Head of caudate nucleus (tissue), 42 donors: ENCODE data around the gene PPP2R5B.

Source experiments
- DNase-seq, 42 donors: peaks; one replicate each; pipeline versions ENCODE4 v3.0.0 to v3.0.0-alpha.2; 2020 to 2021; ENCODE audit warnings: mixed read lengths in 7 of 42
- intact Hi-C: fragments of 100-400 bp; cut with DNase I; formaldehyde crosslinking; loops from one replicate; pipeline ENCODE4 v1.15.0; 2022

Gene PPP2R5B

DNA sequence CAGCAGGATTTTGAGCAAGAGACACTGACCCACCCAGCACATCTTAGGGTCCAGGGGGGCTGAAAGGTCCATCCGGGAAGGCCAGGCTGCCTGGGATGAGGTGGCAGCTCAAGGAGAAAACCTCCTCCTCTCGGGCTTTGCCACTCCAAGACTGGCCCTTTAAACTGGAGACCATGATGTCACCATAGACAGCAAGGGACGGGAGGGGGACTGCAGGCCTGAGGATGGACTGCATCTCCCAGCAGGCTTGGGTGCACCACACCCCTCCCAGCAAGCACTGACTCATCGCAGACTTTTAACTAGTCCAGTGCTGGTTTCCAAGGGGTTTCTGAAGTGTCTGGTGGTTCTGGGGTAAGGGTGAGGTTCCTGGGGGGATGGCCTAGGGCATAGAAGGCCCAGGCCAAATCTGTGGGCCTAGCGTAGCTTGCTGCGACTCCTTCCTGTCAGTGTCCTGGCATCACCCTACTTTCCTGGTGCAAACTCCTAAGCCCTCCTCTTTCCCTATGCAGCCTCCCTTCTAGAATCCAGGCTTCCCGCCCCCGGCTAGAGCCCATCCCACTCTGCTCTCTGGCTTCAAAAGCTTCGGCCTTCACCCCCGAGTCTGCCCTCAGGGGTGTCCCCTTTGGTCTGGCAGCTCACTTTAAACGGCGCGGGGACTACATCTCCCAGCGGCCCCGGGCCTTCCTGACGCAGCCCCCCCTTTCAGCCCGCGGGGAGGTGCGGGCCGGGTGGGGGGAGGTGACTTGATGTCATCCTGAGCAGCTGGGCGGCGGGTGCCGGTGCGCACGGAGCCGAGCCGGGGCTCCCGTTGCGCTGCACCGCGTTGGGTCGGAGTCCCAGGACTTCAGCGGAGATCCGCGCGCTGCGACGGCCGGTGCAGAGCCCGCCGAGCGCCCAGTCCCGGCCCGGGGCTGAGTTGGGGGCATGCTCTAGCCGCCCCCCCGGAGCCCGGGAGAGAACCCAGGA, at the start of gene PPP2R5B:
Gene PPP2R5B, plus strand, starts transcription at position 746 of the 966 bp plus-strand sequence. CDS start 1,046 bp downstream, outside the sequence.
- intact Hi-C loops, result loop anchor here (10.0 kb wide), 1 partner anchor 191 kb away; the partner anchor contains the start of genes TM7SF2 and ZNHIT2
- DNase-seq, result peak; percentile 92 to 99 (median 97)

DNA sequence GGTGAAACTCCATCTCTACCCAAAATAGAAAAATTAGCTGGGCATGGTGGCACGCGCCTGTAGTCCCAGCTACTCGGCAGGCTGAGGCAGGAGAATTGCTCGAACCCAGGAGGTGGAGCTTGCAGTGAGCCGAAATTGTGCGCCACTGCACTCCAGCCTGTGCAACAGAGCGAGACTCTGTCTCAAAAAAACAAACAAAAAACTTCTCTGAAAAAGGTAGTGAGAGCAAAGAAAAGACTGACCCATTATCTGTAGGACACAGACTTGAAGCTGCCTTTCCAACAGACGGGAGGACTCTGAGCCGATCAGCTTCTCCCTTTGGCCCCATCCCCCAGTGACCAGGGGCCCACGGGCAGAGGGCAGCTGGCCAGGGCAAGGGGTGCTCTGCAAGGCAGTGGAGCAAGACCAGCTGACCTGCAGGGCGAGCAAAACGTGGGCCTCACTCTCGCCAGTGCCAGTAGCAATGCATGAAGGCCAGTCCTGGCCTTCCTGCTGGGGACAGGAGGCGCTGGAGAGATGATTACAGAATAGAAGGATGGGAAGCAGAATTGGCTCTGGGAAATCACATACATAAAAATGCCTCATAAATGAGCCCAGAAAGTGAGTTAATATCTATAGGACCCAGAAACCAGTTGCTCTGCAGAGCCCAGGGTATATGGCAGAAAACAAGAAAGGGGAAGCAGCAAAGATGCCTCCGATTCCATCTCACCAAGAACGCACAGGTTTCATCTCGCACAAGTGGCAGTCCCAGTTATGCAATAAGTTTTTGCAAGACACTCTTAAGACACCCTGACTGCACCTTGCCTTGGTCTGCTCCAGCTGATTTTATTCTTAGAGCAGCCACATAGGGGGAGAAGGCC, 48.9 kb upstream of the PPP2R5B start:
- intact Hi-C loops, result no loop called here
- DNase-seq, result peak in 4 of 42 donors; percentile 27 to 37 (median 32)

DNA sequence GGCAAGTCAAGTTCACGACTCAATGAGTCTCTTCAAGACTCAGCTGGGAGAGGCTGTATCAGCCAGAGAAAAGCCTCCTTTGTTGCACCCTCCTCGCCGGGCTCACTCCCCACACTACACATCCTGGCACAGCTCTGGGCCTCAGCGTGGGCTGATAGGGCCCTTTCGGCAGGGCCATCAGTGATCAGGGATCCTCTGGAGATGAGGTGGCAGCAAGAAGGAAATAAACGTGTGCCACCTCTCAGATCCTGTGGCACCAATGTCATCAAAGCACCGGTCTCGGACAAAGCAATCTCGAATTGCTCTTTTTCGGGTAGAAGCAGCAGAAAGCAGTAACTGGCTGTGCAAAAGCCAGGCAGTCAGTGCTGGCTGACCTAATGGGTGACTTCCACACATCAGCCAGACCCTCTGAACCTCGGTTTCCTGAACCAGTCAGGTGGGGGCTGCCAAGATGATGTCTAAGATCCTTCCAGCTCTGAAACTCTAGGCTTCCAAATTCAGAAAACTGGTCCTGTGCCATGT, 48.2 kb upstream of the PPP2R5B start:
- intact Hi-C loops, result no loop called here
- peak in 31 of 42 donors; percentile 33 to 81 (median 55) for DNase-seq

DNA sequence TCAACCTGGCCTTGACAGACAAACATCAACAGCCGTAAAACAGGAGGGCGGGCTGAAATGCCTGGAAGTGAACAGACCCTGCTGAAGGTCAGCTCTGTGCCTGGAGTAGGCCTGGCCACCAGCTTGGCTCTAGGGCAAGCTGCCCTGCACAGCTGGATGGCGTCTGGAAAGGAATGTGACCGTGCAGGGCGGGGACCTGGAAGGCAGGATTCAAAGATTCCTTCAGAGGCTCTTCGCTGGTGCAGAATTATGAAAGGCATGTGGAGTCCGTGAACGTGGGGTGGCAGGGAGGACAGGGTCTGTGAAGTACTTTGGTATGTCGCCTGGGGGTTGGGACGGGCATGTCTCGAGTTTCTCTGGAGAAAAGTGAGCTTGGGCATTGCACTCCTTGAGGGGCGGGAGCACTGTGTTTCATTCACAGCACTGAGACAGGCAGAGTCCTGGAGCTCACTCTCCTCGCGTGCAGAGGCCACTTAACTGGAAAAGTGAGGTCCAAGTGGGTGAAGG, 47.6 kb upstream of the PPP2R5B start:
- intact Hi-C loops, result no loop called here
- peak in 5 of 42 donors; percentile 19 to 33 (median 29) for DNase-seq

DNA sequence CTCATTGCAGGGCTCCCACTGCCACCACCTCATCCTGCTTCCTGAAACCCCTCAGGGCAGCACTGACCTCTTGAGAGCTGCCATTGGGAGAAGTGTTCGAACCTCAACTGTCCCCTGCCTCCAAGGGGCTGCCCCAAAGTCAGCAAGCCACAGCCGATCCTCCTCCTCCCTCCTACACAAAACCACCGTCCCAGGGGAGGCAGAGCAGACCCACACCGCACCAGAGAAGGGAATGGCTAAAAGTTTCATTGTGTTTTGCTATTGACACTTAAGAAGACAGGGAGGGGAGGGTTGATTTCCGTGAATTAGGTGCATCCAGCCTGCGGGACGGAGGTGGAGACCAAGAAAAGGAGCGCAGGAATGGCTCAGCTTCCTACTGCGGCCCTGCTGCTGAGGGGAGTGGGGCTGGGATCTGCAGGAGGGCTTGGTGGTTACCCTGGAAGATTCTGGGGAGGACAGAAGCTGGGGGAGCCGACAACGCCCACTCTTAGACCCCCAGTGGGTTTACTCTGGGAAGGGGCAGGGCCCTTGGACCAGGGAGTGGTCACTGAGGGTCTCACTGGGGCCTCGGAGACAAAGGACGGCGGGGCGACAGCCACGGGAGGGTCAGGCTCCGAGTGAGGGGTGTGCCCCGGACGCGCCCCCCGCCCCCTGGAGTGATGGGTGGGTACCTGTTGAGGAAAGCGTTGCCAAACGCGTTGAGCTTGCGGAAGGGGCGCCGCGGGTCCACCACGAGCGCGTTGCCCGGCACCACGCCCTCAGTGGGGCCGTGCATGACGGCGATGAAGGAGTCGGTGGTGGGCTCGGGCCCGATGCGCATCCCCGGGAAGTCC, 46.9 kb upstream of the PPP2R5B start:
- intact Hi-C loops, result no loop called here
- DNase-seq, result no peak

DNA sequence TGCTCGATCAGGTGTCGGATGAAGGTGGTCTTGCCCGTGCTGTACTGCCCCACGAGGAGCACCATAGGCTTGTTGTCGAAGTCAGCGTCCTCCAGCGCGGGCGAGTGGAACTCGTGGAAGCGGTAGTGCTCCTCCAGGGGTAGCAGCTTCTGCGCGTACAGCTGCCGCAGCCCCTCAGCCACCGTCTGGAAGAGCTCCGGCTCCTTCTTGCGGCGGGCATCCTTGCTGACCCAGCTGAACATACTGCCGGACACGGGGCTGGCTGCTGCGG, 46.3 kb upstream of the PPP2R5B start:
- DNase-seq, result peak in 4 of 42 donors; percentile 39 to 56 (median 51)
- intact Hi-C loops, result no loop called here

DNA sequence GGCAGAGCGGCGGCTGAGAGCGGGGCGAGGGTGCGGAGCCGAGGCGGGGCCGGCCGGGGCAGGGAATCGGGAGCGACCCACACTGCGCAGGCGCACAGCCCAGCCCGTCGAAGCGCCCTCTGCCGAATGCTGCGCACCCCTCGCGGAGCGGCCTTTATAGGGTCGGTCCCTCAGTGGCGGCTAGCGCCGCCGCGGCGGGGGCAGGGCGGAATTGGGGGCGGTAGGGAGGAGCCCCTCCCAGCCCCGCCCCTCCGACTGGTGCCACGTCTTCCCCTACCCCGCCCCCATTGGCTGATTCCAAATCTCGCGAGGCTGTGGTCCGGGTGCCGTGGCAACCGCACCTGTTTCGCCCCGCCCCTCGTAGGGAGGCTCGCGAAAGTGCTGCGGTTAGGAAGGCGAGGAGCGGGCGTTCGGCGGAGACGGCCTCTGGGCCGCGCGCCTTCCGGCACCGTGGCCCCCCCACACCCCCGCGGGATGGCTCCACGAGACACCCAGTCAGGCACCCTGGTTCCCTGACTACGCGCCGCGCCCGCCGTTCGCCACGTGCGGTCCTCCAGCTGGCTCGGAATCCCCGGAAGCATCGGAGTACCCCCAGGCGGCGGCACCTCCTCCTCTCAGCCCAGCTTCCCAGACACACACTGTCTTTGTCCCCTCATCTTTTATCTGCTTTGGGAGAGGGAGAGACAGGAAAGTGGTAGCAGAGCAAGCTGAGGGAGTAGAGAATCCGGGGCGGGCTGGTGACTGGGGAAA, 45.8 kb upstream of the PPP2R5B start, which contains the start of gene EHD1:
Gene EHD1, minus strand, starts transcription at position 128 of the 750 bp plus-strand sequence. CDS start 157 bp downstream, outside the sequence.
- intact Hi-C loops, result no loop called here
- DNase-seq, result peak; percentile 96 to 100 (median 99)

DNA sequence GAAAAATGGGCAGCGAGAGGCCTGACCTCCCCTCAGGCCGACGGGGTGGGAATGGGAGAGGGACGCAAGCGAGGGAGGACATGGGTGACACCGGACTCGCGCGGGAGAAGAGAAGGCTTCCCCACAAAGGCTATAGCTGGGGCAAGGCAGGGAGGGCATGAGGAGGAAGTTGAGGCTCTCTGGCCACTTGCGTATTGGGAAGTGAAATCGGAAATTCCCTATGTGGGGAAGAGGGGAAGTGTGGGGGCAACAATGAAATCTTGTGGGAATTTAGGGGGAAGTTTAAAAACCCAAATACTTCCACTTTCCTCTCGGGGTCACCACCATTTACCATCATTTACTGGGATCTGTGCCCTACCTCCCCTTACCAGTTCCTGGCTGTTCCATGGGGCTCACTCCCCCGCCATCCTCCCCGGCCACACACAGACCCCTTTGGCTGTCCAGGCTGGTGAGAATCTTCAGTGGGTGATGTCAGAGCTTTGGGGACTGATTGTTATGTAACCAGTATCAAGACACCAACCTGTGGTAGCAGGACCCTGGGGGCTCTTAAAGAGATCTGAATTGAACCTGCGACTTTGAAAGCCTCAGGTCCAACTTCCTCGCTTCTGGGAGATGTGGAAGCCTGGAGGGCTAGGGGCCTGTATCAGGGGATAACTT, 45.1 kb upstream of the PPP2R5B start:
- peak in 8 of 42 donors; percentile 24 to 57 (median 42) for DNase-seq
- intact Hi-C loops, result no loop called here

DNA sequence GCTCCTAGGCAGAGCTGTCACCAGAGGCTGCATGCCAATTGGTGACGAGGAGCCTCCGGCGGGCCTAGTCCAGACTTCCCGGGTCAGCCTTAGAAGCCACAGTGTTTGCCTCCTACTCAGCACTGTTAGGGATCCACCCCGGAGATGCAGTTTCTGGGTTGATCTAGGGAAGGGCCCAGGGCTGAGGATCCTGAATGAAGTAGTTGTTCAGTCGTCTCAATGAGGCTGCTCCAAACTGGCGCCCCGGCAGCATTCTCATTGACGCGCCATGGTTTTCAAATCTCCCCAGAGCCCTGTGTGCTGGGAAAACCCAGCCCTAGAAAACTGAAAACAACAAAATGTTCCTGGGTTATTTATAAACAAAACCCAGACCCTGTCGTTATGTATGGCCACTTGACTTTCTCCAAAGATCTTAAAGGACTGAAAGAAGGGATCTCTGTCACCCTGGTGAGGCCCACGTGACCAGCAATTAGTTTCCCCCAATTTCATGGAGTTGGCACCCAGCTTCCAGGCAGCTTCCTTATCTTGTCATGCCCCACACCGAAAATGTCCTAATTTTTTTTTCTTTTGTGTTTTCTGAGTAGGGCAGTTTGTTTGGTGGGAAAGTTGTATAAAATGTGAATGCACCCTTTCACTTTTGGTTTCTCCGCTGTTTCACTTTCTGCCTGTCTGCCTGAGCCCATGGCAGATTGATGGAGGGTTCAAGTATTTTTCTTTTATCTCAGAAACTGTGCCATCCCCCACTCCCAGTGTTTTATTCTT, 44.1 kb upstream of the PPP2R5B start:
- peak in 13 of 42 donors; percentile 11 to 63 (median 34) for DNase-seq
- intact Hi-C loops, result no loop called here

DNA sequence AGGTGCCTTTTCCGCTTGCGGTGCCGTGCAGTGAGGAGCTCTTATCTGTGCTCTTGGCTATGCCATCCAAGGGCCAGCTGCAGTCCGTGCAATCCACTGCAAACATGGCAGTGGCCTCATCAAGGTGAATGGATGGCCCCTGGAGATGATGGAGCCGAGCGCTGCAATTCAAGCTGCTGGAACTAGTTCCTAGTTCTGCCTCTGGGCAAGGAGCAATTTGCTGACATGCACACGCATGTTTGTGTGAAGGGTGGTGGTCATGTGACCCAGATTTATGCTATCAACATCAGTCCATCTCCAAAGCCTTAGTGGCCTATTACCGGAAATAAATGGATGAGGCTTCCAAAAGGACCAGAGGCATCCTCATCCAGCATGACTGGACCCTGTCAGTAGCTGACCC, 43.0 kb upstream of the PPP2R5B start:
- no peak for DNase-seq
- intact Hi-C loops, result no loop called here

DNA sequence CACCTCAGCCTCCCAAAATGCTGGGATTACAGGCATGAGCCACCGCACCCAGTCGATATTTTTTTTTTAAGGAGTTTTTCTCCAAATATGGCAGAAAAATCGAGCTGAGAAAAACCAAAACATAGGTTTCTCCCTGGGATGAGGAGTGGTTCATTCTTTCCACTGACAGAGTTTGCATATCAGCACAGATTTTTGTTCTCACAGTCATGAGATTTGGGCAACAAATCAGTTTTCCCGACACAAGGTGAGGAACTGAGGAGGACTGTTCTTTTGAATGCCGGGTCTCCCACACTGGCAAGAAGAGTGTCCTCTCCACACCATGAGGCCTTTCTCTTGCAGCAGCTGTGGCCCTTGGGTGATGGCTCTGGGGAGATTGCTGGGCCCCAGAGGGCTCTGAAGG, 42.2 kb upstream of the PPP2R5B start:
- intact Hi-C loops, result no loop called here
- no peak for DNase-seq

DNA sequence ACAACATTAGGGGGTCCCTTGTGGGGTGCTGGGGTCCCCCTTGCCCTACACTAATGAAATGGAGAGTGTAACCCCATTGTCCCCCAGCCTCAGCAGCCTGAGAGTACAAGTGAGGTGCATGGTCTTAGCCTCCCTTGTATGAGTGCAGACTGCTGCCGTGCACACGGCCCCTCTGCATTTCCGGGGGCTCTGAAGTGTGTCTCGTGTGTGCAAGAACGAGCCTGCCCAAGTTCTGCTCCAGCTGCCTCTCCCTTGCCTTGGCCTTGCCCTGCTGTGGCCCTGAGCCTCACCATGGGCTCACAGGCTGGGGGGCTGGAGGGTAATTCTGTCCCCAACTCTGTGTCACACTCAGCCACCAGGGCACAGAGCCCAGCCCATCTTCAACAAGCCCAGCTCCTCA, 40.9 kb upstream of the PPP2R5B start:
- DNase-seq, result no peak
- intact Hi-C loops, result no loop called here

DNA sequence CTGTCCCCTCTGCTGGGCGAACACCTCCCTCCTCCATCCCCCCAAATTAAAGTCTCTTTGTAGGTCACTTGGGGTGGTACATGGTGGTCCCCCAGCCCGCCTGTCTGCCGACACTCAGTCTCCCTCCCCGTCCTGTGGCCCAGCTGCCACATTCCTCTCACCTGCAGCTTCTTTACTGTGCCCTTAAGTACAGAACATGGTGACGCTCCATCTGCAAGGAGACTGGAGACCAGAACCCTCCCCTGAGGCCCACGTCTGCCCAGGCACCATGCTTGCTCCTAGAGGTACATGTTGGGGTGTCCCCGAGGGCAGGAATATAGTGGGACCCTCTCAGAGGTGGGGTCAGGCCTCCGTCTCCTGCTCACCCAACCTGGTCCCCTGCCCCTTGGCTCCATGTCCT, 40.5 kb upstream of the PPP2R5B start:
- intact Hi-C loops, result no loop called here
- DNase-seq, result no peak

DNA sequence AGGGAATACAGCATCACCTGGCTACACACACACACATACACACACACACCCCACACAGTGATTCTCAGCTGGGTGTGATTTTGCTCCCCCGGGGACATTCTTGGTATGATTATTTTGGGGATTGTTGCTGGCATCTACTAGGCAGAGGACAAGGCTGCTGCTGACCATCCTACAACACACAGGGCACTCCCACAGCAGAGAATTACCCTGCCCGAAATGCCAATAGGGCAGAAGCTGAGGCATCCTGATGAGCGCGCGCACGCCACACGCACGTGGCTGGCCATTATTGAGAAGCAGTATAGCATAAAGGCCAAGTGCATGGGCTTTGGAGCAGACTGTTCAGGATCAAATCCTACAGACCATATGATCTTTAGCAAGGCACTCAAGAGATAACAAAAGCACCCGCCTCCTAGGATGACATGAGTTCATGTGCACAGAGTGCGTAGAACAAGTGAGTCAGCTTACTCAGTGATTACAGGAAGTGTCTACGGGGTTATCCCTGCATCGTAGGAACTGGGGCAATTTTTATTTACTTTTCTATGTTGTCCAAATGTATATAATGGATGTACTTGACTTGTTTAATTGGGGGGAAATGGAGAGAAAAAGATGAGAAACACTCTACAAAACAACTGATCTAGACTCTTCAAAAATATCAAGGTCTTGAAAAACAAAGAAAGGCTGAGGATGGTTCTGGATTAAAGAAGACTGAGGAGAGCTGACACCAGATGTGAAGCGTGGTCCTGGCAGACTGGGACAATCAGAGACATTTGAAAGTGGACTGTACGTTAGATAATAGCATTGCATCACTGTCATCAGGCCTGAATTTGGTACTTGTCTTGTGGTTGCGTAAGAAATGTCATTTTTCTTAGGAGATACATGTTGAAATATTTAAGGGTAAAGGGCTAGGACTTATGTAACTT, 38.9 kb upstream of the PPP2R5B start:
- no peak for DNase-seq
- intact Hi-C loops, result no loop called here

DNA sequence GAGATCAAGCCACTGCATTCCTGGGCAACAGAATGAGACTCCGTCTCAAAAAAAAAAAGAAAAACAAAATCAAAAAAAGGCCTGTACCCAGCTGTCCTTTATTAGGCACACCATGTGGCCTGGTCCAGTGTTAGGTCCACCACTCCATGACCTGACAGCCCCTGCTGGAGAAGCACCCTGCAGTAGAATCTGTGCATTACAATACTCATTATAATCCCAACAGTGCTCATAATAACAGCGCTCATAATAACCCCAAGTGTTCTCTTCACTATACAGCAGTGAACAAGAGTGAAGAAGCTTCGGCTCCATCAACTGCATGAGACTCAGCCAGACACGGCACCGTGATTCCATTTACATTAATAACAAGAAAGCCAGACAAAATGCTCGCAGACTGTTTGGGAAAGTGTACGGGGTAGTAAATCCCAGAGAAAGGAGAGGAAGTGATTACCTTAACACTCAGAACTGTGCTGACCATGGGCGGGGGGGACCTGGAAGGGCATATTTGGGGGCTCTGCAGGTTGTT, 37.2 kb upstream of the PPP2R5B start:
- intact Hi-C loops, result no loop called here
- no peak for DNase-seq
